ENCODE data around the gene PLEKHM3. TPM values are rescaled to one million over a fixed set of nuclear protein-coding genes. Genes with fewer than 3 reads are reported as not detected.
A peak's percentile ranks its signal among the peaks of the same experiment; 100 is the strongest.

Gene PLEKHM3
- total and polyA plus RNA-seq, 2 of the 13 experiments (the other 11 are each of a cell fraction or from before 2014, with no cell fraction given) = 4.5 to 4.7 TPM

- no peak for TF ChIP-seq FOXO4 (CRISPR knock-in tag; conservative IDR thresholded peaks at IDR 0.05)
- TF ChIP-seq THAP11 (CRISPR knock-in tag; IDR thresholded peaks at IDR 0.05) = 0 out of 2 replicates have a peak, but pooled peaks have one; percentile 8
- no peak for TF ChIP-seq SATB2 (CRISPR knock-in tag; IDR thresholded peaks at IDR 0.05)
- TF ChIP-seq FOXJ3 (CRISPR knock-in tag; IDR thresholded peaks at IDR 0.05; ENCODE audit: borderline replicate concordance) = peak; percentile 55; the same call in 1 of the 2 replicates
- TF ChIP-seq ZNF3 (CRISPR knock-in tag; IDR thresholded peaks at IDR 0.05) = 0 out of 2 replicates have a peak, but pooled peaks have one; percentile 57
- no peak for TF ChIP-seq CSRNP1 (CRISPR knock-in tag; IDR thresholded peaks at IDR 0.05)
- TF ChIP-seq LCORL (IDR thresholded peaks at IDR 0.05) = no peak
- peak; percentile 54 for TF ChIP-seq LCORL (CRISPR knock-in tag; IDR thresholded peaks at IDR 0.05)
- 0 out of 2 replicates have a peak, but pooled peaks have one; percentile 55 for TF ChIP-seq SMYD3 (CRISPR knock-in tag; IDR thresholded peaks at IDR 0.05)
- peak; percentile 82 for TF ChIP-seq RARA (CRISPR knock-in tag; IDR thresholded peaks at IDR 0.05)
- TF ChIP-seq HDAC1 (CRISPR knock-in tag; IDR thresholded peaks at IDR 0.05) = 0 out of 2 replicates have a peak, but pooled peaks have one; percentile 39
- no peak for TF ChIP-seq SOX6 (IDR thresholded peaks at IDR 0.05)
- TF ChIP-seq SOX6 (CRISPR knock-in tag; IDR thresholded peaks at IDR 0.05) = peak; percentile 71
- peak; percentile 80 for TF ChIP-seq CEBPG (CRISPR knock-in tag; IDR thresholded peaks at IDR 0.05)
- peak; percentile 76 for TF ChIP-seq ARID5B (CRISPR knock-in tag; IDR thresholded peaks at IDR 0.05)
- TF ChIP-seq TEF (CRISPR knock-in tag; IDR thresholded peaks at IDR 0.05) = 0 out of 2 replicates have a peak, but pooled peaks have one; percentile 39
- 0 out of 2 replicates have a peak, but pooled peaks have one; percentile 35 for TF ChIP-seq ZNF337 (CRISPR knock-in tag; IDR thresholded peaks at IDR 0.05; ENCODE audit: borderline replicate concordance, low read depth)
- TF ChIP-seq PITX1 (CRISPR knock-in tag; IDR thresholded peaks at IDR 0.05) = 0 out of 2 replicates have a peak, but pooled peaks have one; percentile 56
- no peak for TF ChIP-seq HNRNPK (IDR thresholded peaks at IDR 0.05; ENCODE audit: low read depth, low read length, poor library complexity, severe bottlenecking)
- peak; percentile 55; the same call in 1 of the 2 replicates for TF ChIP-seq MIXL1 (CRISPR knock-in tag; IDR thresholded peaks at IDR 0.05)
These were observed 134.1 kb downstream of the PLEKHM3 start (continued) for GRCh38 chr2:207891086-207891844.

Measured in HepG2 (cell line).